HEK293 (cell line): Measurements from ENCODE around the gene PRDM10.

ENCODE experiments used
- CTCF ChIA-PET: fragments of 350-600 bp; formaldehyde crosslinking; extraction: SDS; loops from one replicate; lab custom pipeline; 2021; ENCODE audit warnings: antibody characterized with exemption; lab: Yijun Ruan, JAX
- POLR2A ChIA-PET: fragments of 300-600 bp; formaldehyde crosslinking; extraction: SDS; loops from one replicate; lab custom pipeline; 2020; ENCODE audit warnings: antibody characterized with exemption, inconsistent platforms; lab: Yijun Ruan, JAX
- H3K27ac ChIP-seq: fragments of 200-500 bp; sonication (Bioruptor generic); 2 replicates; pipeline ENCODE4 v1.5.1; 2014; ENCODE audit warnings: low read depth, low read length, control low read depth, inconsistent platforms; ENCODE audit errors: extremely low read depth
- H3K36me3 ChIP-seq, 2 experiments: fragments of 200-500 bp in 1 of 2; sonication (Bioruptor generic) in 1 of 2; 1 replicate in 1 of 2; 2 replicates in 1 of 2; pipeline ENCODE4 v1.5.1; 2014 to 2017; ENCODE audit warnings: inconsistent platforms in 2 of 2, low read length in 2 of 2; ENCODE audit not compliant: control insufficient read depth in 2 of 2, insufficient read depth in 1 of 2
- H3K4me1 ChIP-seq: fragments of 200-500 bp; sonication (Bioruptor generic); 2 replicates; pipeline ENCODE4 v1.5.1; 2014; ENCODE audit warnings: mild to moderate bottlenecking, low read length, inconsistent platforms; ENCODE audit not compliant: control insufficient read depth, insufficient read depth
- H3K4me3 ChIP-seq: 2 replicates; pipeline ENCODE4 v1.5.1; 2011; ENCODE audit warnings: low read depth, mild to moderate bottlenecking, control low read depth, low read length, moderate library complexity
- H3K9me3 ChIP-seq: fragments of 200-500 bp; sonication (Bioruptor generic); 2 replicates; pipeline ENCODE4 v1.5.1; 2014; ENCODE audit warnings: low read depth, low read length, inconsistent platforms; ENCODE audit not compliant: control insufficient read depth, insufficient read depth
- GLI2 ChIP-seq: fragments of 450-650 bp; formaldehyde crosslinking; IDR thresholded peaks from 2 replicates; pipeline ENCODE4; 2017; ENCODE audit warnings: missing biosample characterization, missing genetic modification characterization, low read depth, borderline replicate concordance
- KLF16 ChIP-seq: fragments of 450-650 bp; formaldehyde crosslinking; IDR thresholded peaks from 2 replicates; pipeline ENCODE4 v1.5.1; 2017; ENCODE audit warnings: missing biosample characterization, missing genetic modification characterization
- MEIS1 ChIP-seq: sonication (generic); formaldehyde crosslinking; IDR thresholded peaks from 2 replicates; pipeline ENCODE4 v1.8.1; 2022; ENCODE audit warnings: missing genetic modification reagents, mild to moderate bottlenecking, borderline replicate concordance
- OSR2 ChIP-seq: fragments of 450-650 bp; formaldehyde crosslinking; IDR thresholded peaks from 2 replicates; pipeline ENCODE4 v1.5.1; 2016; ENCODE audit warnings: missing biosample characterization, missing genetic modification characterization
- PATZ1 ChIP-seq: fragments of 450-650 bp; formaldehyde crosslinking; IDR thresholded peaks from 2 replicates; pipeline ENCODE4 v1.5.1; 2016; ENCODE audit warnings: missing biosample characterization, missing genetic modification characterization
- RBAK ChIP-seq: fragments of 450-650 bp; formaldehyde crosslinking; IDR thresholded peaks from 2 replicates; pipeline ENCODE4 v1.5.1; 2016; ENCODE audit warnings: missing biosample characterization, missing genetic modification characterization
- SP2 ChIP-seq: fragments of 450-650 bp; formaldehyde crosslinking; IDR thresholded peaks from 2 replicates; pipeline ENCODE4 v1.5.1; 2016; ENCODE audit warnings: missing biosample characterization, missing genetic modification characterization
- TCF7L2 ChIP-seq: IDR thresholded peaks from 2 replicates; pipeline ENCODE4 v1.6.1; 2011; ENCODE audit warnings: low read depth, mild to moderate bottlenecking, inconsistent platforms, low read length, moderate library complexity, borderline replicate concordance
- ZBTB10 ChIP-seq: fragments of 450-650 bp; formaldehyde crosslinking; IDR thresholded peaks from 2 replicates; pipeline ENCODE4 v1.5.1; 2016; ENCODE audit warnings: missing biosample characterization, missing genetic modification characterization
- ZBTB17 ChIP-seq: fragments of 450-650 bp; formaldehyde crosslinking; IDR thresholded peaks from 2 replicates; pipeline ENCODE4 v1.5.1; 2016; ENCODE audit warnings: missing biosample characterization, missing genetic modification characterization
- ZBTB44 ChIP-seq: fragments of 450-650 bp; IDR thresholded peaks from 2 replicates; pipeline ENCODE4 v1.5.1; 2018; ENCODE audit warnings: missing biosample characterization, mild to moderate bottlenecking, missing genetic modification characterization
- ZNF140 ChIP-seq: fragments of 450-650 bp; formaldehyde crosslinking; IDR thresholded peaks from 2 replicates; pipeline ENCODE4 v1.5.1; 2016; ENCODE audit warnings: missing biosample characterization, missing genetic modification characterization
- ZNF280C ChIP-seq: fragments of 450-650 bp; formaldehyde crosslinking; IDR thresholded peaks from 2 replicates; pipeline ENCODE4 v1.5.1; 2016; ENCODE audit warnings: missing biosample characterization, missing genetic modification characterization
- ZNF335 ChIP-seq: fragments of 450-650 bp; formaldehyde crosslinking; conservative IDR thresholded peaks from 2 replicates; pipeline ENCODE4 v1.5.1; 2016; ENCODE audit warnings: missing biosample characterization, missing genetic modification characterization
- ZNF354C ChIP-seq: fragments of 450-650 bp; formaldehyde crosslinking; IDR thresholded peaks from 2 replicates; pipeline ENCODE4 v1.5.1; 2016; ENCODE audit warnings: missing biosample characterization, missing genetic modification characterization, low read depth, borderline replicate concordance
- ZNF624 ChIP-seq: fragments of 450-650 bp; formaldehyde crosslinking; IDR thresholded peaks from 2 replicates; pipeline ENCODE4 v1.5.1; 2017; ENCODE audit warnings: missing biosample characterization, missing genetic modification characterization
- ZNF645 ChIP-seq: fragments of 450-650 bp; formaldehyde crosslinking; IDR thresholded peaks from 2 replicates; pipeline ENCODE4; 2016; ENCODE audit warnings: missing biosample characterization, missing genetic modification characterization
- ZNF654 ChIP-seq: fragments of 450-650 bp; formaldehyde crosslinking; IDR thresholded peaks from 2 replicates; pipeline ENCODE4 v1.5.1; 2016; ENCODE audit warnings: low read depth, missing biosample characterization, missing genetic modification characterization
- ZNF707 ChIP-seq: fragments of 450-650 bp; formaldehyde crosslinking; IDR thresholded peaks from 2 replicates; pipeline ENCODE4 v1.5.1; 2016; ENCODE audit warnings: missing biosample characterization, missing genetic modification characterization
- ZNF785 ChIP-seq: fragments of 450-650 bp; formaldehyde crosslinking; IDR thresholded peaks from 2 replicates; pipeline ENCODE4 v1.5.1; 2016; ENCODE audit warnings: missing biosample characterization, missing genetic modification characterization
- ZNF830 ChIP-seq: fragments of 450-650 bp; IDR thresholded peaks from 2 replicates; pipeline ENCODE4 v1.5.0; 2018; ENCODE audit warnings: missing biosample characterization, missing genetic modification characterization, low read depth, mild to moderate bottlenecking, moderate library complexity
- ZSCAN18 ChIP-seq: fragments of 450-650 bp; formaldehyde crosslinking; IDR thresholded peaks from 2 replicates; pipeline ENCODE4 v1.5.1; 2016; ENCODE audit warnings: missing biosample characterization, missing genetic modification characterization

PRDM10 gene

GRCh38 chr11:129987950-129988349 lies 14.7 kb downstream of the PRDM10 start:
- H3K36me3 ChIP-seq: no peaks in the 10 kb centered on the region
- ChIA-PET CTCF (no interaction called here), POLR2A (interaction anchor here (0.6 kb wide), 1 partner anchor 15 kb away, joined by 4 read pairs; the partner anchor contains the start of gene PRDM10)
- no peak overlapping the region for H3K27ac ChIP-seq
- no peaks in the 10 kb centered on the region for H3K9me3 ChIP-seq
- TF ChIP-seq ZNF280C (tag by site-specific recombination) (no peak), TCF7L2 (no peak), ZBTB17 (tag by site-specific recombination) (no peak), PATZ1 (tag by site-specific recombination) (no peak), RBAK (tag by site-specific recombination) (no peak), ZNF654 (no peak), ZBTB10 (tag by site-specific recombination) (no peak), ZNF707 (tag by site-specific recombination) (no peak), ZNF785 (tag by site-specific recombination) (no peak), ZSCAN18 (tag by site-specific recombination) (no peak)
- H3K4me1 ChIP-seq: peaks cover 10% of the 10 kb centered on the region; the same call in 1 of the 2 replicates
- H3K4me3 ChIP-seq: no peak overlapping the region

GRCh38 chr11:129985823-129986222 lies 16.8 kb downstream of the PRDM10 start:
- Histone ChIP-seq H3K36me3 (no peaks in the 10 kb centered on the region), H3K4me3 (no peak overlapping the region), H3K27ac (no peak overlapping the region), H3K4me1 (no peaks in the 10 kb centered on the region), H3K9me3 (no peaks in the 10 kb centered on the region)
- CTCF ChIA-PET: no interaction called here
- POLR2A ChIA-PET: no interaction called here
- TF ChIP-seq ZNF624 (tag by site-specific recombination): no peak
- TF ChIP-seq ZNF645: no peak
- no peak for TF ChIP-seq ZNF140 (tag by site-specific recombination)
- TF ChIP-seq ZBTB44: no peak
- TF ChIP-seq ZNF354C: no peak
- no peak for TF ChIP-seq GLI2 (tag by site-specific recombination)
- no peak for TF ChIP-seq SP2 (tag by site-specific recombination)
- TF ChIP-seq MEIS1: no peak
- TF ChIP-seq ZNF707 (tag by site-specific recombination): no peak
- no peak for TF ChIP-seq TCF7L2
- no peak for TF ChIP-seq ZBTB17 (tag by site-specific recombination)
- TF ChIP-seq ZNF830 (tag by site-specific recombination): no peak
- no peak for TF ChIP-seq ZNF335 (tag by site-specific recombination)
- no peak for TF ChIP-seq OSR2 (tag by site-specific recombination)
- no peak for TF ChIP-seq KLF16 (tag by site-specific recombination)
